Lung microvascular endothelial cell (primary cell): ENCODE results near the gene PARM1. TPM values are rescaled to one million over a fixed set of nuclear protein-coding genes. Genes with fewer than 3 reads are reported as not detected.
A peak's percentile ranks its signal among the peaks of the same experiment; 100 is the strongest.

Experiments
- DNase-seq, 2 donors: peaks; one replicate each; pipeline versions ENCODE4 v3.0.0 to v3.0.0-alpha.2; 2010; ENCODE audit warnings: low read depth in 2 of 2
- total RNA-seq: library from RNA; depleted of rRNA; stranded (reverse); fragments of >200 nt; gene quantifications from 2 replicates; pipeline ENCODE4 v1.2.1, GENCODE V29; 2014

Gene PARM1, protein sequence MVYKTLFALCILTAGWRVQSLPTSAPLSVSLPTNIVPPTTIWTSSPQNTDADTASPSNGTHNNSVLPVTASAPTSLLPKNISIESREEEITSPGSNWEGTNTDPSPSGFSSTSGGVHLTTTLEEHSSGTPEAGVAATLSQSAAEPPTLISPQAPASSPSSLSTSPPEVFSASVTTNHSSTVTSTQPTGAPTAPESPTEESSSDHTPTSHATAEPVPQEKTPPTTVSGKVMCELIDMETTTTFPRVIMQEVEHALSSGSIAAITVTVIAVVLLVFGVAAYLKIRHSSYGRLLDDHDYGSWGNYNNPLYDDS
- under 0.01 TPM in 1 of 2 replicates, not detected in the other for total RNA-seq

DNA sequence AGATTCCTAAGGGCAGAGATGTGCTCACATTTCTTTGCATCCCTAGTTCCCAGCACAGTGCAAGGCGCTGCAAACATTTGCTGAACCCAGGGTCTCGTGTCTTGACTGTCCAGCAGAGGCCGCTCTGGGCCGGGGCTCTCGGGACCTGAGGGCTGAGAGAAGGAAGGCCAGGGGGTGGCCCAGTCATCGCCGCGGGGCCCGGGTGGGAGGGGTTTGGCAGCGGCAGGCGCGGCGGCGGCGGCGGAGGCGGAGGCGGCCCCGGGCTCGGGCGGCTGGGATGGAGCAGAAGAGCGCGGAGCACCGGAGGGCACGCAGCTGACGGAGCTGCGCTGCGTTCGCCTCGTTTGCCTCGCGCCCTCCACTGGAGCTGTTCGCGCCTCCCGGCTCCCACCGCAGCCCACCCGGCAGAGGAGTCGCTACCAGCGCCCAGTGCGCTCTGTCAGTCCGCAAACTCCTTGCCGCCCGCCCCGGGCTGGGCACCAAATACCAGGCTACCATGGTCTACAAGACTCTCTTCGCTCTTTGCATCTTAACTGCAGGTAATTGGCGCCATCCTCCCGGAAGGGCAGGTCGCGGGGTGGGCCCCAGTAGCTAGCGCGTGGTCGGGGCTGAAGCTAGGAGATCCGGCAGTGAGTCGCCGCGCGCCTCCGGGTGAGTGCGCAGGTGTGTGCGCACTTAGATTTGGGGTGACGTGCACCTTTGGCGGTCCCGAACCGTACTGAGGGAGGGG is at the start of gene PARM1:
PARM1 (plus strand) TSS at position 285 of the 730 bp plus-strand sequence; CDS start at position 497, 212 bp downstream.
- DNase-seq: peak; percentile 72 to 82

DNA sequence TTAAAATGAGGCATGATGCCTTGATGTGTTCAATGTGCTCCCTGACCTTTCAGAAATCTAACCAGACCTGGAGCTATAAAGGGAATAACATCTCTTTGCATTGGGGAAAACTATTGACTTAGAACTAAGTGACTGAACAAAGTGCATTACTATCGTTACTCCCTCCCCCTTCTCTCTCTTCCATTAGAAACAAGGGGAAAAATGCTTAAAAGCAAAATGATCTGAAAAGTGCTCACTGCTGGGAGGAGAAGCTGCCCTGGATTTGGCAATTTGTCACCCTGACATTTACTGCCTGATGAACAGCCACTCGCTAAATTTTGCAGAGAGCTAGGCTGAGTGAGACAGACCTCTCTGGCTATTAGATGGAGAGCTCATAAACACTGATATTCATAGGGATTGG is 48.6 kb upstream of the PARM1 start:
- no peak for DNase-seq

DNA sequence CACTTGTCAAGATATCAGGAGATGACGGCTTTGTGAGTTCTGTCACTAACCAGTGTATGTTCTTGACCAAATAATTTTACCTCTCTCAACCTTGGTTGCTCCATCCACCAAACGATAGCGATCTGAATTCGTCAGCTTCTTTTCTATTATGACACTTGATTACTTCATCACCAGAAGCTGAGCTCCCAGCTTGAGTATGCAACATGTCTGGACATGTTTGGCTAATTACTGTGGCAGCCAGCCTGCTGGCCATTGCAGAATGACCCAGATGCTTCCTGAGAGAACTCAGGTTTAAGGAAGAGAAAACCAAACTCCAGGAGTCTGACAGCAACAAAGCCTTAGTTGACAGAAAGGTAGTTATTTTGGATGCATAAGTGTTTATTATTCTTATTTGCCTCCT is 46.4 kb upstream of the PARM1 start:
- DNase-seq: peak; percentile 23 to 92

DNA sequence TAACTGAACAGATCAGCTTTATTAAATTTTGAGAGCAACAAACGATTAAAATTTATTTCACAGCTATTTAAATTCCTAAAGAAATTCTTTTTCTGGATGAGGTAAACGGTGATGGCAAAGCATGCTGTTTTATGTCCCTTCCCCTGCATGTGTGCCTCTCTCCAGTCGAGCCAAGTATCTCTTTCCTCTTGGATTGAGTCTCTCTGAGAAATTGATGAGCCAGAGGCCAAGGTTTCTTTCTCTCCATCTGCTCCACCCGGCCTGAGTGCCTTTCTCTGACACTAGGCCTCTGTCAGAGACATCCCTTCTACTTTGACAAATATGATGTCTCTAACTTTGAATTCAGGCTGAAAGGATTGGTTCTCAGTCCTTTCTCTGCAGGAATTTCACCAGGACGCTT is 42.6 kb upstream of the PARM1 start:
- no peak for DNase-seq

DNA sequence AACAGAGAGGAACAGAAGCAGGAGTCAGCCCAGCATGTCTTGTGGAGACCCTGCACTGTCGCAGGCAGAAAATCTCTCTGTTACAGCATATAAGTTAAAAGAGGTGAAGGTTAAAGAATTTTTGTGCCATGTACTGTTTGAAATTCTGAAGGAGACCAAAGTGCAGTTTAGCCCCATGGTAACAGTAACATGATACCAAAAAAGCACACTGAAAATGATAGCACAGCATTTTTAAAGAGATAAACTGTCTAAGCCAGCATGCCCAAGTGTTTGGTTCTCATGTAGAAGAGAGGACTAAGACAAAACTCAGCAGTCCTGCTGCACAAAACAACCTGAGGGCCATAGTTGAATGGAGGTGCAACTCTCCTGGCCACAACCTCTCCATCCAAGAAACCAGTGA is 41.9 kb upstream of the PARM1 start:
- DNase-seq: no peak

DNA sequence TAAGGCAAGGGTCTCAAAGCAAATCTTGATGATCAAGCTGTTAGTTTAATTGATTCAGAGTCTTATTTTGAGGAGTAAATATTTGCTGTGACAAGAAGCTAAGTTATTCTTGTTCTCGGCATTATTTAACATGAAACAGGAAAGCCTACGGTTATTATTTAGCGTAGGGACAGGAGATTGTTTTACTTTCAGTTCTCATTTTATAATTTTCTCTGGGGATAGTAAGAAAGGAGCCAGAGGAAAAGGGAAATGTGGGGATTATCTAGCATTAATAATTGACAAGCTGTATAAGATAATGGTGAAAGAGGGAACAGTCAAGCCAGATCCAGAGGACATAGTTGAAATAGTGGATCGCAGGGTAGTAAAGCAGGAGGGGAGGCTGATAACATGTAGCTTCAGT is 39.7 kb upstream of the PARM1 start:
- no peak for DNase-seq

DNA sequence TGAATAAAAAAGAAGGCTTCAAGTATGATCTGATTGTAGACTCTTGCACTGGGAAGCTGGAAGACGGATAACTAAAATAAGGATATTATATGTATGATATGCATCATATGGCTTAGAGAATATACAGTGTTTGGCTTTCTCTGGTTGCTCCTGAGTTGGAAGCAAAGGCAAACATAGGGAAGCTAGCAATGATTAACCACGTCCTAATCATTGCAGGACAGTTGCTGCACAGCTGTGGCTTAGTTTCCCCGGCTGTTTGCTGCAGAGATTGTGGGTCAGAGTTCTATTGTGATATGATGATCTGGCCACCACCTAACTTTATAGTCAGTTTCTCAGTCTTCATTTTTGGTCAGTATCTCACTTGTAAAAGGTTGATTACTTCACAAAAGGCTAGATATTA is 36.3 kb upstream of the PARM1 start:
- DNase-seq: no peak

DNA sequence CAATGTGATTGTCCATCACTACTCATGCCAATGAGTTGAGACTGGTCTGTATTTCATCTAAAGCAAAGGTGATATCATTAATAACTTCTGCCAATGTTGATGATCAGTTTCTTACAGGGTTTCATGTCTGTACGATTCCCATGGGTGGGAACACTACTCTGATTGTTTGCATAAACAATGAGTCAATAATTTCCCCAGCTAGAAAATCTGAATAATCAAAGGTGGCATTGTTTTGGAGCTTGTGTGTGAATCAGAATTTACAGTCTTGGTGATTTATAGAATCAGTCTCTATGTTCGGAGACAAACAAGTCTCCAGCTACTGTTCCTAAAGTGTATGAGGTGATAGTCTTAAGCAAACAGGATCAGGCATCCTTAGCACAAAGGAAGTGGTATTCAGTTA is 35.5 kb upstream of the PARM1 start:
- no peak for DNase-seq

DNA sequence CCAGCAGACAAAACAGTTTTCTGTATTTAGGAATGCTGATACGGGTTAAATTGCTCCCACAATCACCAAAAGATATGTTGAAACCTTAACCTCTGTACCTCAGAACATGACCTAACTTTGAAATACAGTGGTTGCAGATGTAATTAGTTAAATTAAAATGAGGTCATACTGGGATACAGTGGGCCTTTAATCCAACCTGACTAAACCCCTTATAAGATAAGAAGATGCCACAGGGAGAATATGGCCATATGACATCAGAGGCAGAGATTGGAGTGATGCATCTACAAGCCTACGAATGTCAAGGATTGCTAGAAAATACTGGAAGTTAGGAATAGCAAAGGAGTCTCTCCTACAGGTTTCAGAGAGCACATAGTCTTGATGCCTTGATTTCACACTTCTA is 32.1 kb upstream of the PARM1 start:
- no peak for DNase-seq

DNA sequence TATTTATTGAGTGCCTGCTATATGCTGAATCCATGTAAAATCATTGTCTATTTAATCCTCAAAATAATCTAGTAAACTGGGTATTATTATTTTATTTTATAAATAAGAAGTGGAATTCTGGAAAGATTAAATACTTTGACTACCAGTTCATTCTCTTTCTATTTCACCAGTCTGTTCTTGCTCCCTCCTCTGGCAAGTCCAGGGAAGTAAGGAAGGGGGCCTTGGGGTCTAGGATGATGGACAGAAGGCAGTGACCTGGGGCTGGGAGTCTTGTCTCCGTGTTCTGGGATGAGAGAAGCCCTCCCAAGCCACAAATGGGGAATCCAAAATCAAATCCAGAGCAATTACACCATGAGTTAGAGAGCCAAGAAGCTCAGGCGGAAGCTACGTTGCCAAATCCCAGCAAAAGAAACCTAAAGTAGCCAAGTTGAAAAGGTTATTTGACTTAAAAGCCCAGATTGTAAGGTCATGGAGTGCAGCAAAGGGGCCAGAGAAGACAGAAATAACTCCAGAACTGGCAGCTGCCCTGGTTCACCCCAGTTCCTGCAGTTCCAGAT is 28.3 kb upstream of the PARM1 start:
- DNase-seq: no peak

DNA sequence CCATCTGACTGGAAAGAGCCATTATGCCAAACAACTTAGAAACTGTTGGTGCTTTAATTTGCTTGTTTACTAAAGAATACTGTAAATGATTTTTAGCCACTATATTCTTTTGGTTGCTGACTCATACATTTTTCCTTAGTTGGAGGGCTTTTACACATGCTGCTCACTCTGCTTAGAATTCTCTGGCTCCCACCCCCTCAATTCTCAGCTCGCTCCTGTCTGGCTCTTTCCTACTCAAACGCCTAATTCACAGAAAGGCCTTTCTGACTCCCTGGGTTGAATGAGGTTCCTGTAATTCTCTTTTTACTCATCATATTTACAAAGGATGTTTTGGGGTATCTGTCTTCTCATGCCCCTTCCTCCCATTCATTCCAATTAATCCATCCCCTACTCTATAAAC is 26.1 kb upstream of the PARM1 start:
- DNase-seq: no peak

DNA sequence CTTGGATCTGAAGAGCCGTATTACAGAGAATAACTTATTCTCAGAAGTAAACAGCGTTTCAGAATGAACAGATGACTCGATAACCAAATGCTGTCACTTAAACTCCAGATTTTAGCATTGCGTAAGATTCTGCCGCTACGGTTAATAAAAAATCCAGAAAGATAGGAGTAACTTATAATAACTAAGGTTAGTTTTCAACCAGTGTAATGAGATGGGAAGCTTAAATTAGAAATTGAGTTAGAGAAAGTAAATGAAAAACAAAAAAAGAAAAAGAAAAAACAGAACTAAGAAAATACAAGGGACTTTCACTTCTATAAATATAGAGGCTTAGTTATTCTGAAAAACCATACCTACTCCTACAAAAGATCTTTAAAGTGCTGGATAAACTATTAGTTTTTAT is 13.1 kb upstream of the PARM1 start:
- DNase-seq: no peak

DNA sequence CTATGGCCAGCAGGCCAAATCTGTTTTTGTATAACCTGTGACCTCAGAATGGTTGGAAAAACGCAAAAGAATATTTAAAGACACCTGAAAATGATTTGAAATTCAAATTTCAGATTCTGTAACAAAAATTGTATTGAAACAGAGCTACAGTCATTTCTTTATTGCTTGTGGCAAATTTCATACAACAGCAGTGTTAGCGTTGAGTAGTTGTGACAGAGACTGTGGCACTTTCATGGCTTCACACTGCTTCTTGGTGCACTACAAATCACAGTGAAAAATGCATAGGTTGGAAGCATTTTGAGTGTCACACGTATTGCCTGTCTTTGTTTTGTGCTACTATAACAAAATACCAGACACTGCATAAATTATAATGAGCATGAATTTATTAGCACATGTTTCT is 12.2 kb upstream of the PARM1 start:
- DNase-seq: no peak

DNA sequence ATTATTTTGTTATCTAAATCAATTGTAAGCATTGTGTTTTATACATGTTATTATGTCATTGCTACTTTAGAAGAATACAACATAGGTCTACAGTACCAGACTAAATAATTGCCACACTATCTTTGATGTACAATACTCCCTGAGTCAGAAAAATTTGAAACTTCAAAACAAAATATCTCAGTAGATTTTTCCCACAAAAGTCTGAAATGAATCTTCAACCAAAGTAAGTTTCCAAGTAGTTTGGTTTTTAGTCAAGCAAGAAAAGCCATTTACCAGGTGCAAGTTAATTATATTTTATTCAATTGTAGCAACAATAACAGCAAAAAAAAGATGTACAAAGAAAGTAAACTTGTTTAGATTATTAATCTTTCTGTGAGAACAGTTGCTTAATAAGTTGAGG is 11.4 kb upstream of the PARM1 start:
- DNase-seq: no peak

DNA sequence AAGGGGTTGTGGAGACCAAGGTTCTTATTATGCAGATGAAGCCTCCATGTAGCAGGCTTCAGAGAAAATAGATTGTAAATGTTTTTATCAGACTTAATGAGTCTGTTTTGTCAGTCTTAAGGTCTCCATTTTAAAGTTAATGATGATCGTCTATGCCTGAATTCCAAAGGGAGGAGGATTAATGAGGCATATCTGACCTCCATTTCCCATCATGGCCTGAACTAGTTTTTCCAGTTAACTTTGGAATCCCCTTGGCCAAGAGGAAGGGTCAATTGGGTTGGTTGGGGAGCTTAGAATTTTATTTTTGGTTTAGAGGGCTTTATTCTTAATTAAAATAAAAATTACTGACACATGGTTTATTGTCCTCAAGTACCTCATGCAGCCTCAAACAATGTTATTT is 6.9 kb upstream of the PARM1 start:
- no peak for DNase-seq

DNA sequence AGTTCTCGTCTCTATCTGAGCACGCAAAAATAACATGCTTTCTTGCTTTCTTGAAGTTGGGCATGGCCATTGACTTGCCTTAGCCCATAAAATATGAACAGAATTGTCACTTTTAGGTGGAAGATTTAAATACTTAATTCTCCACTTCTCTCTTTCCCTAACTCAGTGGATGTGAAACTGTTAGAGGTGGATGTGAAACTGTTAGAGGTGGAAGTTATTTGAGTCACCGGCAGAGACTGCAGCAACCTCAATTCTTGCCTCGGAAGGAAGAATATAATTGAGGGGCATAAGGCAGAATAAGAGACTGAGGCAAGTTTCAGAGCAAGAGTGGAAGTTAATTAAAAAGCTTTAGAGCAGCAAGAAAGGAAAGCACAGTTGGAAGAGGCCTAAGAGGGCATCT is 2.8 kb upstream of the PARM1 start:
- DNase-seq: no peak

DNA sequence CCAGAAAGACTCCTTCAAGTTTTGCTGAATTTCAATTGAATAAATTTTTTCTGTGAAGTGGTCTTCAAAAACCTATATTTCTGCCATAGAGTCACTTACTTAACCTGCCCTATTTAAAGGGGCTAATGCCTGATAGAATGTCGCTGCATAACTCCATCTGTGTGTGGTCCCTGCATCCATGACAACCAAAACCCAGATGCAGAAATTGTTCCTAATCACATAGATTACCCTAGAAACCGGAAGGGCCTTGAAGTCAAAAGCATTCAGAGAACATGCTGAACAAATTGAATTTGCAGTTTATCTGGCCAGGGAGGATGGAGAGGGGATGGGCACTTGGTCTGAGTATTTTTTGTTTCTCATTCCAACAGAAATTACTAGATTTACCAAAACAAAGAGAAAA is 1.5 kb upstream of the PARM1 start:
- no peak for DNase-seq

DNA sequence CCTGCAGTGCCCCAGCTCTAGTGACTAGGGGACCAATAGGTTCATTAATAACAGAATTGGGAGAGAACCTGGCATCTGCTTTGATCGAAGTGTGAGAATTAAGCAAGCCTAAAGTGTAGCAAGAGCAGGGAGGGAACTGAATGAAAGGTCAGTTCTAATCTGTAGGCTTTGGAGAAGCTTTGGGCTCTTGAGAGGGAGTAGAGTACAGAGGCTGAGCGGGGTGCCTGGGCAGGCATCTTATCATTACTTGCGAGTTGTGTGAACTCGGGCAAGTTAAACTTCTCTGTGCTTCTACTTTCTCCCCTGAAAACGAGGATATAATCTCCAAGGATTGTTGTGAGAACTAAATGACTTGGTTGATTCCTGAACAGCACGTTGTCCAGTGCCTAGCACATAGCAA is 906 bp upstream of the PARM1 start:
- DNase-seq: no peak

DNA sequence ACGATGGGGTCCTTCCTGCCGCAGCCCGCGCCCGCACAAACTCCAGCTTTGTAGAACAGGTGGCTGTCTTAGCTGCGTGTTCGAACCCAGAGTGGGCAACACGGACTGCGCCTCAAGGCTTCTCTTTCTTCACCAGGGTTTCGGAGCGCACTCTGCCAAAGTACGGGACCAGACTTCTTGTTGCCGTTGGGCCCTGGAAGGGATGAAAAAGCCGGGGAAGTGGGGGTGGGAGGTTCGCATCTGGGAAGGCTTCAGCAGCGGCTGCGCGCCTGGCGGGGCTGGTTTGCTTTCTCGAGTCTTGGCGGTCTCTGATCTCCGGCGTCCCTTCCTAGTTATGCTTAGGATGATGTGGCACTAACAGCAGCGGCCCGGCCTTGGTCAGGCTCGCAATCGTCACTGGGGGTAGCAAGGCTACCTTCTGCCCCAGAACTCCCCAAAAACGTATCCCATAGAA is 673 bp downstream of the PARM1 start:
- peak; percentile 1 for DNase-seq

DNA sequence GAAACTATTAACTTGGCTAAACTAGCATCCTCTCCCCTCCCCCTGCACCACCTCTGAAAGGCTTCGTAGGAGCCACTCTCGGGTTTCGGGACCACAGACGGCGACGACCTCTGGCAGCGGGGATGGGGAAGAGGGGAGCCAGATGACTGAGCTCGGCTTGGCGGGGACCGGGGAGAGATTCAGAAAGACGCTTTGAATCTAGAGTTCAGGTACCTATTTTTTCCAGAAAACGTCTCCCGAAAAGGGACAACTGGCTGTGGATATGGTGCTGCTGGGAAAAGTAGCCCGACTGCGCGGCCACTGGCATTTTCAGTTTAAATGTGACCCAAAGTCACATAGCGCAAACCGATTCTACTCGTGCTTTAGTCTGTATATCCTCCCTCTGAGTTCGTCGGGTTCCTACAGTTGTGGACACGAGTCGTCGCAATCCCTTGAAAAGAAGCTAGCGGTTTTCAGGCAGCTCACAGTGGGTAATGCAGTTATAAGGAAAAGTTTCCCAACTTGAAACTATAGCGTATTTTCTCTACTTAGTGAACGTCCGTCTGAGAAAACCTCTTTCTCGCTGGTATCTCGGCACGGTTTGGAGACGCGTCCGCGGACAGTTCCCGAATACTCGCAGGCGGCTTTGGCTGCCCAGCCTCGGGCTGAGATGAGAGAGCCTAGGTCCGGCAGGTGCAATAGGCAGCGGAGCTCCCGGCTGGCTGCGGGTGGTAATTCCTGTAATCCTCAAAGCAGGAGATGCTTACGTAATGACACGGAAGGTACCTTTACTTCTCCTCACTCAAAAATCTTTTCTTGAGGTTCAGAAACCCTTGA is 1.3 kb downstream of the PARM1 start:
- peak; percentile 27 to 38 for DNase-seq

DNA sequence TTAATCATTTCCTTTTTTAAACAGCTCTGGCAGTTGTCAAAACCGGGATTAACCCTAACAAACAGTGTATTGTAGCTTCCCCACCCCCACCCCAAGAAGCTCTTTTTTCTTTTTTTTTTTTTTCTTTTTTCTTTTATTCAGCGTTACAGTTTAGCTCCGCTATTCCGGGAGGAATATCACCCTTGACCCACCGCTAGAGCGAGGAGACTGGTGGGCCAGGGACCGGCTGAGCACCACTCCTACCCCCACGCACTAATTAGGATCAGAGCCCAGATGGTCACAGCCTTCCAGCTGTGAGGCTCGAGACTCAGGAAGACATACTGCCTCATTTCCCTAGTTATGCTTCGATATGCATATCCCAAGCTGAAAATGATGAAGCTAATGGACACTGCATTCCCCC is 2.0 kb downstream of the PARM1 start:
- DNase-seq: no peak

DNA sequence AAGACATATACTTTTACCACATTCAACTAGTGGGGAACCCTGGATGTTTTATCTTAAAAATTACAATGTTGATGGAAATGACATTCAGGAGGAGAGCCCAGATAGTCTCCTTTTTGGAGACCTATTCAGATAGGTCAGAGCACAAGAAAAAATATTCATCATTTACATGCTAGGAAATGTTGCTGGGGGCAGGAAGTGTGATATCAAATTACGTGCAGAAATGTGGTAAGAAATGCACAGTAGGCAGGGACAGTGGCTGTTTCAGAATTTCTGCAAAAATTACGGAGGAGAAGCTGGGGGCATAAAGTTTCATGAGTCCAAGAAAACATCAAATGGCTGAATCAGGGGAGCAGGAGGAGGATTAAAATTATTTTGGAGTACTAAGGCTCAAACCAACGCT is 8.2 kb downstream of the PARM1 start:
- DNase-seq: no peak
